Measurements from ENCODE around the gene CPNE8. TPM values are rescaled to one million over a fixed set of nuclear protein-coding genes. Genes with fewer than 3 reads are reported as not detected.

CPNE8 gene
- polyA plus RNA-seq, 1 donor from 2014 or later = 1.9 TPM

DNA sequence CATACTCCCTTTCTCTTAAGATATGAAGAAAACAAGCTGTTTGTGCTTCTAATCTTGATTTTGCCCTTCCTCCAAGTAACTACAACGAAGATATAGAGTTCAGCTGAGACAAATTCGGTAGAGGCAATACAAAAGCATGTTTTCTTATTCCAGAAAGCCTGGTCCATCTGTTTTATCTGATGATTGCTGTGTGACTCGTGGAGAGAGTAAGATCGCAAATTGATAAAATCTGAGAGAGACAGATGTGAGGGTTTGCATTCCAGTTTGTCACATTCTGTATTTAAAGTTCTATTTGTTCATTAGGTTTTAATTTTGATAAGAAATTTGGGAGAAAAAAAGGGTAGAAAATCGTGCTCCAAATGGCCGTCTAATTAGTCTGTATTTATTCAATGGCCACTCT, 192.1 kb downstream of the CPNE8 start:
- no peaks in the 10 kb centered on the region for H3F3A ChIP-seq (ENCODE audit: insufficient read depth, low read length, poor library complexity, severe bottlenecking)
- H3K4me3 ChIP-seq (ENCODE audit: low read length) = no peak overlapping the region
- H3K27ac ChIP-seq (ENCODE audit: low read length) = no peak overlapping the region
- TF ChIP-seq EP300 (conservative IDR thresholded peaks at IDR 0.05; ENCODE audit: poor library complexity, severe bottlenecking) (no peak), MXI1 (conservative IDR thresholded peaks at IDR 0.05; ENCODE audit: poor library complexity, severe bottlenecking) (no peak), SMC3 (conservative IDR thresholded peaks at IDR 0.05; ENCODE audit: poor library complexity) (no peak), RAD21 (conservative IDR thresholded peaks at IDR 0.05) (no peak), CTCF (IDR thresholded peaks at IDR 0.05; ENCODE audit: poor library complexity, severe bottlenecking) (no peak), TAF1 (IDR thresholded peaks at IDR 0.05; ENCODE audit: low read depth) (no peak), POLR2AphosphoS5 (IDR thresholded peaks at IDR 0.05) (no peak), EZH2 (IDR thresholded peaks at IDR 0.05; ENCODE audit: borderline replicate concordance, insufficient read depth, low read length, poor library complexity, severe bottlenecking) (no peak)
- TF ChIP-seq, protein P1, sequence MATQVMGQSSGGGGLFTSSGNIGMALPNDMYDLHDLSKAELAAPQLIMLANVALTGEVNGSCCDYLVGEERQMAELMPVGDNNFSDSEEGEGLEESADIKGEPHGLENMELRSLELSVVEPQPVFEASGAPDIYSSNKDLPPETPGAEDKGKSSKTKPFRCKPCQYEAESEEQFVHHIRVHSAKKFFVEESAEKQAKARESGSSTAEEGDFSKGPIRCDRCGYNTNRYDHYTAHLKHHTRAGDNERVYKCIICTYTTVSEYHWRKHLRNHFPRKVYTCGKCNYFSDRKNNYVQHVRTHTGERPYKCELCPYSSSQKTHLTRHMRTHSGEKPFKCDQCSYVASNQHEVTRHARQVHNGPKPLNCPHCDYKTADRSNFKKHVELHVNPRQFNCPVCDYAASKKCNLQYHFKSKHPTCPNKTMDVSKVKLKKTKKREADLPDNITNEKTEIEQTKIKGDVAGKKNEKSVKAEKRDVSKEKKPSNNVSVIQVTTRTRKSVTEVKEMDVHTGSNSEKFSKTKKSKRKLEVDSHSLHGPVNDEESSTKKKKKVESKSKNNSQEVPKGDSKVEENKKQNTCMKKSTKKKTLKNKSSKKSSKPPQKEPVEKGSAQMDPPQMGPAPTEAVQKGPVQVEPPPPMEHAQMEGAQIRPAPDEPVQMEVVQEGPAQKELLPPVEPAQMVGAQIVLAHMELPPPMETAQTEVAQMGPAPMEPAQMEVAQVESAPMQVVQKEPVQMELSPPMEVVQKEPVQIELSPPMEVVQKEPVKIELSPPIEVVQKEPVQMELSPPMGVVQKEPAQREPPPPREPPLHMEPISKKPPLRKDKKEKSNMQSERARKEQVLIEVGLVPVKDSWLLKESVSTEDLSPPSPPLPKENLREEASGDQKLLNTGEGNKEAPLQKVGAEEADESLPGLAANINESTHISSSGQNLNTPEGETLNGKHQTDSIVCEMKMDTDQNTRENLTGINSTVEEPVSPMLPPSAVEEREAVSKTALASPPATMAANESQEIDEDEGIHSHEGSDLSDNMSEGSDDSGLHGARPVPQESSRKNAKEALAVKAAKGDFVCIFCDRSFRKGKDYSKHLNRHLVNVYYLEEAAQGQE (IDR thresholded peaks at IDR 0.05; ENCODE audit: borderline replicate concordance) = no peak
- no peaks in the 10 kb centered on the region for H4K20me1 ChIP-seq (ENCODE audit: insufficient read depth)
- H3K9me3 ChIP-seq (ENCODE audit: low read length) = no peaks in the 10 kb centered on the region
- H3K79me2 ChIP-seq (replicated peaks; ENCODE audit: insufficient read depth, low read length) = no peaks in the 10 kb centered on the region
- no peak overlapping the region for H3K4me2 ChIP-seq (ENCODE audit: low read length)
- no peak overlapping the region for H3K9ac ChIP-seq (ENCODE audit: low read length)
- no peak overlapping the region for H2AFZ ChIP-seq (ENCODE audit: low read depth, low read length)
- H3K9me2 ChIP-seq (ENCODE audit: insufficient read depth, low read length) = no peaks in the 10 kb centered on the region
- H3K27me3 ChIP-seq (ENCODE audit: insufficient read depth, low read depth, low read length) = no peaks in the 10 kb centered on the region
- no peaks in the 10 kb centered on the region for H3K36me3 ChIP-seq (ENCODE audit: insufficient read depth, low read length)

DNA sequence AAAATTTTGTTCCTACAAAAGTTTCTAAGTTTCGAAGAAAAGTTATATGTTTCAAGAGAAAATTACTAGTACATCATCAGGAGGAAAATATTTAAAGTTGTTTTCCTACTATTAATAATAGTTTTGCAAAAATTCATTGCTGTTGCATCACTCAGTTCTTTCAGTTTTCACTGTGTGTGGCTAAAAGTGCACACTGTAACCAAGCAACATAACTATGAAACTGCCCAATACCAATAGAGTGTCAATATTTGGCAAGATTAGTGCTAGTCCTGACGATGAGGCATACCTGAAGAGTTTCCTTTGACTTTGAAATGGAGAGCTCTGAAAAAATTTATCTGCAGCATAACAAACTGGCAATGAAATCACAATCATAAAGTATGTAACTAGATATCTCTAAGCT, 194.3 kb downstream of the CPNE8 start:
- H3K9ac ChIP-seq (ENCODE audit: low read length) = no peak overlapping the region
- no peak overlapping the region for H3K4me3 ChIP-seq (ENCODE audit: low read length)
- no peaks in the 10 kb centered on the region for H3K36me3 ChIP-seq (ENCODE audit: insufficient read depth, low read length)
- H3K9me3 ChIP-seq (ENCODE audit: low read length) = no peaks in the 10 kb centered on the region
- H3K9me2 ChIP-seq (ENCODE audit: insufficient read depth, low read length) = no peaks in the 10 kb centered on the region
- H3K79me2 ChIP-seq (replicated peaks; ENCODE audit: insufficient read depth, low read length) = no peaks in the 10 kb centered on the region
- TF ChIP-seq CTCF (IDR thresholded peaks at IDR 0.05; ENCODE audit: poor library complexity, severe bottlenecking) (no peak), EP300 (conservative IDR thresholded peaks at IDR 0.05; ENCODE audit: poor library complexity, severe bottlenecking) (no peak), EZH2 (IDR thresholded peaks at IDR 0.05; ENCODE audit: borderline replicate concordance, insufficient read depth, low read length, poor library complexity, severe bottlenecking) (no peak), RAD21 (conservative IDR thresholded peaks at IDR 0.05) (no peak), TAF1 (IDR thresholded peaks at IDR 0.05; ENCODE audit: low read depth) (no peak), SMC3 (conservative IDR thresholded peaks at IDR 0.05; ENCODE audit: poor library complexity) (no peak), POLR2AphosphoS5 (IDR thresholded peaks at IDR 0.05) (no peak), MXI1 (conservative IDR thresholded peaks at IDR 0.05; ENCODE audit: poor library complexity, severe bottlenecking) (no peak)
- TF ChIP-seq, protein P1 (IDR thresholded peaks at IDR 0.05; ENCODE audit: borderline replicate concordance) = no peak
- H3K27me3 ChIP-seq (ENCODE audit: insufficient read depth, low read depth, low read length) = no peaks in the 10 kb centered on the region
- H3F3A ChIP-seq (ENCODE audit: insufficient read depth, low read length, poor library complexity, severe bottlenecking) = no peaks in the 10 kb centered on the region
- H3K27ac ChIP-seq (ENCODE audit: low read length) = no peak overlapping the region
- no peaks in the 10 kb centered on the region for H4K20me1 ChIP-seq (ENCODE audit: insufficient read depth)
- H2AFZ ChIP-seq (ENCODE audit: low read depth, low read length) = no peak overlapping the region
- no peak overlapping the region for H3K4me2 ChIP-seq (ENCODE audit: low read length)

Data from neural cell (in vitro differentiated cells).